Measurements from ENCODE around the gene ADGRF1. TPM values are rescaled to one million over a fixed set of nuclear protein-coding genes. Genes with fewer than 3 reads are reported as not detected.

Gene ADGRF1
- polyA plus RNA-seq, 1 of the 3 experiments (the other 2 are of a cell fraction): not detected

GRCh38 chr6:46948699-46949098 is 93.4 kb downstream of the ADGRF1 start:
- no peak overlapping the region; the same call in 1 of the 2 replicates for H3K4me2 ChIP-seq
- no peak overlapping the region for H3K27ac ChIP-seq (ENCODE audit: low read depth in 2 of 2, low read length in 1 of 2)
- no peak overlapping the region for H2AFZ ChIP-seq (ENCODE audit: low read depth)
- H3K27me3 ChIP-seq (ENCODE audit: insufficient read depth): peaks cover 27% of the 10 kb centered on the region
- H3K79me2 ChIP-seq (ENCODE audit: insufficient read depth): no peaks in the 10 kb centered on the region
- ChIA-PET POLR2A (no interaction called here), CTCF (no interaction called here)
- no peak overlapping the region for H3K4me3 ChIP-seq (ENCODE audit: low read depth in 2 of 2, low read length in 1 of 2)
- H3K4me1 ChIP-seq (ENCODE audit: control insufficient read depth in 1 of 2, insufficient read depth in 2 of 2, low read depth in 1 of 2, low read length in 1 of 2): peaks cover 0 to 5% of the 10 kb centered on the region in 2 experiments; a peak in 1 of 4 replicates
- no peaks in the 10 kb centered on the region for H4K20me1 ChIP-seq (ENCODE audit: insufficient read depth)
- TF ChIP-seq ZBTB33 (IDR thresholded peaks at IDR 0.05; ENCODE audit: borderline replicate concordance, low read depth) (no peak), SMC3 (IDR thresholded peaks at IDR 0.05; ENCODE audit: low read depth, low read length) (no peak), EZH2phosphoT487 (IDR thresholded peaks at IDR 0.05; ENCODE audit: borderline replicate concordance, low read depth) (no peak), TEAD4 (IDR thresholded peaks at IDR 0.05; ENCODE audit: borderline replicate concordance, insufficient read depth) (no peak), RFX5 (IDR thresholded peaks at IDR 0.05; ENCODE audit: low read length) (no peak), MAX (IDR thresholded peaks at IDR 0.05; ENCODE audit: low read depth) (no peak), RXRA (IDR thresholded peaks at IDR 0.05; ENCODE audit: borderline replicate concordance, low read depth) (no peak), YY1 (IDR thresholded peaks at IDR 0.05; ENCODE audit: low read depth) (no peak)
- TF ChIP-seq, protein P1, sequence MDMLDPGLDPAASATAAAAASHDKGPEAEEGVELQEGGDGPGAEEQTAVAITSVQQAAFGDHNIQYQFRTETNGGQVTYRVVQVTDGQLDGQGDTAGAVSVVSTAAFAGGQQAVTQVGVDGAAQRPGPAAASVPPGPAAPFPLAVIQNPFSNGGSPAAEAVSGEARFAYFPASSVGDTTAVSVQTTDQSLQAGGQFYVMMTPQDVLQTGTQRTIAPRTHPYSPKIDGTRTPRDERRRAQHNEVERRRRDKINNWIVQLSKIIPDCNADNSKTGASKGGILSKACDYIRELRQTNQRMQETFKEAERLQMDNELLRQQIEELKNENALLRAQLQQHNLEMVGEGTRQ (IDR thresholded peaks at IDR 0.05; ENCODE audit: borderline replicate concordance, low read depth, low read length): no peak
- TF ChIP-seq, protein P2, sequence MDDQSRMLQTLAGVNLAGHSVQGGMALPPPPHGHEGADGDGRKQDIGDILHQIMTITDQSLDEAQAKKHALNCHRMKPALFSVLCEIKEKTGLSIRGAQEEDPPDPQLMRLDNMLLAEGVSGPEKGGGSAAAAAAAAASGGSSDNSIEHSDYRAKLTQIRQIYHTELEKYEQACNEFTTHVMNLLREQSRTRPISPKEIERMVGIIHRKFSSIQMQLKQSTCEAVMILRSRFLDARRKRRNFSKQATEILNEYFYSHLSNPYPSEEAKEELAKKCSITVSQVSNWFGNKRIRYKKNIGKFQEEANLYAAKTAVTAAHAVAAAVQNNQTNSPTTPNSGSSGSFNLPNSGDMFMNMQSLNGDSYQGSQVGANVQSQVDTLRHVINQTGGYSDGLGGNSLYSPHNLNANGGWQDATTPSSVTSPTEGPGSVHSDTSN (IDR thresholded peaks at IDR 0.05): no peak
- H3K36me3 ChIP-seq (replicated peaks in 1 of 2; ENCODE audit: control insufficient read depth in 1 of 2, insufficient read depth in 2 of 2, low read length in 1 of 2): no peaks in the 10 kb centered on the region
- H3F3A ChIP-seq (replicated peaks; ENCODE audit: insufficient read depth): no peaks in the 10 kb centered on the region
- H3K9ac ChIP-seq: no peak overlapping the region
- 34% methylated on average over 8 of the region's 8 CpGs for WGBS (ENCODE audit: low lambda C conversion rate)
- H3K9me2 ChIP-seq: no peaks in the 10 kb centered on the region
- DNase-seq: no peak
- H3K9me3 ChIP-seq: no peaks in the 10 kb centered on the region

Other genes starting within 250 kb of the ADGRF1 start
- not detected in 2 replicates for gene MEP1A, start 248.9 kb downstream of the ADGRF1 start, polyA plus RNA-seq (2012; rRNA removed)
- 0.02 and 0.06 TPM in 2 replicates for gene ADGRF5, start 120.4 kb downstream of the ADGRF1 start, polyA plus RNA-seq (2012; rRNA removed)